PC-3 (cell line): Measurements from ENCODE around the gene ACKR3.

Source experiments
- CTCF ChIP-seq: fragments of 300-600 bp; sonication (generic); conservative IDR thresholded peaks from 2 replicates; pipeline ENCODE4 v1.5.1; 2017; ENCODE audit warnings: antibody characterized with exemption, low read depth, mild to moderate bottlenecking, low read length
- EZH2 ChIP-seq: fragments of 300-600 bp; sonication (generic); IDR thresholded peaks from one replicate; pipeline ENCODE4 v1.6.1; 2017; ENCODE audit warnings: antibody characterized with exemption, mild to moderate bottlenecking, low read length; ENCODE audit not compliant: unreplicated experiment
- EZH2phosphoT487 ChIP-seq: fragments of 300-600 bp; sonication (generic); IDR thresholded peaks from 2 replicates; pipeline ENCODE4 v1.6.1; 2018; ENCODE audit warnings: mild to moderate bottlenecking, antibody characterized with exemption, low read length, borderline replicate concordance

- TF ChIP-seq CTCF (no peak), EZH2phosphoT487 (no peak), EZH2 (no peak)
Observed at GRCh38 chr2:236568068-236568921, 1.3 kb upstream of the ACKR3 start.
